ENCODE results near the gene SETD3.
A peak's percentile ranks its signal among the peaks of the same experiment; 100 is the strongest.

Gene SETD3

DNA sequence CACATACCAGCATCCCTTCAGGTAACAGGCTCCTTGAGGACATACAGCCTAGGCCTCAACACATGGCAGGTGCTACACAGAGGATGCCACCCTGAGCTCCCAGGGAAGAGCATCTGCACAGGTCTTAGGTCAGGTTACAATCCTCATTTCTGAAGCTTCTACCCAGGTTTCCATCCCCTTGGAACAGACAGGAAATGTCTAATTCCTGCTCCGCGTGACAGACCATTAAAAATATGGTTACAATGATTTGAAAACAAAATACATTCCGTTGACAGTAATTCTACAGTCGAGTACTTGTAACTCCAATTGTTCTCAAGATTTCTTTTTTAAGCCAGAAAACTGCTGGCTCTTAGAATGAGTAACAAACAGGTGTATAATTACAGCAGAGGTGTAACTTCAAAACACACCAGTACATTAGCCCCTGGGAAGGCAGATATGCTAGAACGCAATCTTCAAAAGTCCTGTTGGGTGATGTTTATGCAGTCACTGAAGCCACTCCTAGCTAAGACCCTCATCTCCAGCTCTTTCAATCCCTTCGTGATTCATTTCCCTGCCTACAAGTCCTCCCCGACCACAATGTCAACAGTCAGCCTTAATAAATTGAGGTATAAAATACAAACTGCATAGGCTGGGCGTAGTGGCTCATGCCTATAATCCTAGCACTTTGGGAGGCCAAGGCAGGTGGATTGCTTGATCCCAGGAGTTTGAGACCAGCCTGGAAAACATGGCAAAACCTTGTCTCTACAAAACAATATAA is 11.6 kb downstream of the SETD3 start:
- TF ChIP-seq CEBPB (IDR thresholded peaks at IDR 0.05): no peak
- TF ChIP-seq ZBTB7A (IDR thresholded peaks at IDR 0.05; ENCODE audit: low read depth): no peak
- TF ChIP-seq, protein P1, sequence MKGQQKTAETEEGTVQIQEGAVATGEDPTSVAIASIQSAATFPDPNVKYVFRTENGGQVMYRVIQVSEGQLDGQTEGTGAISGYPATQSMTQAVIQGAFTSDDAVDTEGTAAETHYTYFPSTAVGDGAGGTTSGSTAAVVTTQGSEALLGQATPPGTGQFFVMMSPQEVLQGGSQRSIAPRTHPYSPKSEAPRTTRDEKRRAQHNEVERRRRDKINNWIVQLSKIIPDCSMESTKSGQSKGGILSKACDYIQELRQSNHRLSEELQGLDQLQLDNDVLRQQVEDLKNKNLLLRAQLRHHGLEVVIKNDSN (IDR thresholded peaks at IDR 0.05): no peak
- no peak for TF ChIP-seq TAF1 (IDR thresholded peaks at IDR 0.05; ENCODE audit: low read depth)
- TF ChIP-seq EGR1 (IDR thresholded peaks at IDR 0.05): no peak

DNA sequence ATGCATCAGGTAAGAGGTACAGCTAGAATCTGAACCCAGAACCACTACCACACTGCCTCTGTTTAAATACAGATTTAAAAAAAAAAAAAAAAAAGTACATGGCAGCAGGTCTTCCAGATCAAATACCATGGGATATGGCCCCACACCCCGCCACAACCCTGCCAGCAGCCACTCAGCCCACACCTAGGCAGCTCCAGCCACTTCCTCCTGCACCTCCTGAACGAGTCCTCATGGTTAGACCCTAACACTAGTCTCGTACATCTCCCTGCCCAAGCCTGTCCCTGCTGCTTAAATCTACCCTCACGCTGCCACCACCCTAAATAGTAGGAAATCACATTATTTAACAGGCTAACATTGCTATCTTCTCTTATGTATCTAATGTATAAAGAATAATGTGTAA is 12.6 kb downstream of the SETD3 start:
- TF ChIP-seq TAF1 (IDR thresholded peaks at IDR 0.05; ENCODE audit: low read depth): no peak
- TF ChIP-seq EP300 (IDR thresholded peaks at IDR 0.05; ENCODE audit: borderline replicate concordance): no peak
- no peak for TF ChIP-seq CREB1 (IDR thresholded peaks at IDR 0.05; ENCODE audit: low read depth)
- TF ChIP-seq, protein P2, sequence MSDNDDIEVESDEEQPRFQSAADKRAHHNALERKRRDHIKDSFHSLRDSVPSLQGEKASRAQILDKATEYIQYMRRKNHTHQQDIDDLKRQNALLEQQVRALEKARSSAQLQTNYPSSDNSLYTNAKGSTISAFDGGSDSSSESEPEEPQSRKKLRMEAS (IDR thresholded peaks at IDR 0.05): no peak
- no peak for TF ChIP-seq FOXM1 (IDR thresholded peaks at IDR 0.05; ENCODE audit: borderline replicate concordance, low read depth)
- TF ChIP-seq EGR1 (IDR thresholded peaks at IDR 0.05): no peak
- TF ChIP-seq YY1 (IDR thresholded peaks at IDR 0.05; ENCODE audit: low read depth): no peak
- TF ChIP-seq CEBPB (IDR thresholded peaks at IDR 0.05): no peak
- TF ChIP-seq ZBTB7A (IDR thresholded peaks at IDR 0.05; ENCODE audit: low read depth): no peak
- no peak for TF ChIP-seq NFIC (IDR thresholded peaks at IDR 0.05)
- TF ChIP-seq, protein P3, sequence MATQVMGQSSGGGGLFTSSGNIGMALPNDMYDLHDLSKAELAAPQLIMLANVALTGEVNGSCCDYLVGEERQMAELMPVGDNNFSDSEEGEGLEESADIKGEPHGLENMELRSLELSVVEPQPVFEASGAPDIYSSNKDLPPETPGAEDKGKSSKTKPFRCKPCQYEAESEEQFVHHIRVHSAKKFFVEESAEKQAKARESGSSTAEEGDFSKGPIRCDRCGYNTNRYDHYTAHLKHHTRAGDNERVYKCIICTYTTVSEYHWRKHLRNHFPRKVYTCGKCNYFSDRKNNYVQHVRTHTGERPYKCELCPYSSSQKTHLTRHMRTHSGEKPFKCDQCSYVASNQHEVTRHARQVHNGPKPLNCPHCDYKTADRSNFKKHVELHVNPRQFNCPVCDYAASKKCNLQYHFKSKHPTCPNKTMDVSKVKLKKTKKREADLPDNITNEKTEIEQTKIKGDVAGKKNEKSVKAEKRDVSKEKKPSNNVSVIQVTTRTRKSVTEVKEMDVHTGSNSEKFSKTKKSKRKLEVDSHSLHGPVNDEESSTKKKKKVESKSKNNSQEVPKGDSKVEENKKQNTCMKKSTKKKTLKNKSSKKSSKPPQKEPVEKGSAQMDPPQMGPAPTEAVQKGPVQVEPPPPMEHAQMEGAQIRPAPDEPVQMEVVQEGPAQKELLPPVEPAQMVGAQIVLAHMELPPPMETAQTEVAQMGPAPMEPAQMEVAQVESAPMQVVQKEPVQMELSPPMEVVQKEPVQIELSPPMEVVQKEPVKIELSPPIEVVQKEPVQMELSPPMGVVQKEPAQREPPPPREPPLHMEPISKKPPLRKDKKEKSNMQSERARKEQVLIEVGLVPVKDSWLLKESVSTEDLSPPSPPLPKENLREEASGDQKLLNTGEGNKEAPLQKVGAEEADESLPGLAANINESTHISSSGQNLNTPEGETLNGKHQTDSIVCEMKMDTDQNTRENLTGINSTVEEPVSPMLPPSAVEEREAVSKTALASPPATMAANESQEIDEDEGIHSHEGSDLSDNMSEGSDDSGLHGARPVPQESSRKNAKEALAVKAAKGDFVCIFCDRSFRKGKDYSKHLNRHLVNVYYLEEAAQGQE (IDR thresholded peaks at IDR 0.05; ENCODE audit: low read depth): no peak
- TF ChIP-seq, protein P1 (IDR thresholded peaks at IDR 0.05): no peak
- TF ChIP-seq RAD21 (IDR thresholded peaks at IDR 0.05; ENCODE audit: low read depth): no peak
- TF ChIP-seq TCF12 (IDR thresholded peaks at IDR 0.05; ENCODE audit: low read depth): no peak
- TF ChIP-seq TEAD4 (IDR thresholded peaks at IDR 0.05): no peak

DNA sequence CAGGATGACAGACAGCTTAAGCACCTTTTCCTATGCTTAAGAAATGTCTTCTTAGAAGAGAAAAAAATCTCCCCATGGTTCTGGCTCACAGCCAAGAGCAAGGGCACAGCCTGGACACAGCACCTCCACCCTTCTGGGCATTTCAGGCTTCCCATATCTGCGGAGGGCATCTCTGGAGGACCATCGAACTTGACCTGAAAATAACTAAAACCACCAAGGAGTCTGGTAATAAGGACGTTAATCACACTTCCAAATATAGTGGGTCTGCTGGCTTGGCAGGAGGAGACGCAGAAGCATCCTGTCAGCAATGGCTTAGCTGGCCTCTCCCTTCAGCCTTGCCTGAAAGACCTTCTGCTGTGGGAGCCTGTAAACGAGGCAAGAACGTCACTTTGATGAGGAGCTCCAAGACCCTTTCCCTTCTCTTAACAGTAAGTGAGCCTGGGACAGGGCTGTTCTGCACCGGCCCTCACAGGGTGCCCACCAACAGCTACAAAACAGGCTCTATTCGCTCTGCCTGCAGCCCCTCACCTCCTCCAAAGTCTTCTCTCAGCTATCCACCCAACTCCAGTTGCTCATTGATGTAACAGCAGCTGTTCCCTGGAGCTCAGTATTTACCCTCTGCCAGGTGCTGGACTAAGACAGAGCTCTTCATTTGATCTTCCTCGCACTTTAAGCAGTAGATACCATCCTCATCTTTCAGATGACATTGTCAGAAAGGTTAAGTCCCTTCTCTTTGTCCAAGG is 13.2 kb downstream of the SETD3 start:
- TF ChIP-seq, protein P3 (IDR thresholded peaks at IDR 0.05; ENCODE audit: low read depth): no peak
- TF ChIP-seq, protein P1 (IDR thresholded peaks at IDR 0.05): no peak
- TF ChIP-seq NFIC (IDR thresholded peaks at IDR 0.05) (peak; percentile 36; the same call in 1 of the 2 replicates), EP300 (IDR thresholded peaks at IDR 0.05; ENCODE audit: borderline replicate concordance) (no peak), ZBTB7A (IDR thresholded peaks at IDR 0.05; ENCODE audit: low read depth) (no peak)

DNA sequence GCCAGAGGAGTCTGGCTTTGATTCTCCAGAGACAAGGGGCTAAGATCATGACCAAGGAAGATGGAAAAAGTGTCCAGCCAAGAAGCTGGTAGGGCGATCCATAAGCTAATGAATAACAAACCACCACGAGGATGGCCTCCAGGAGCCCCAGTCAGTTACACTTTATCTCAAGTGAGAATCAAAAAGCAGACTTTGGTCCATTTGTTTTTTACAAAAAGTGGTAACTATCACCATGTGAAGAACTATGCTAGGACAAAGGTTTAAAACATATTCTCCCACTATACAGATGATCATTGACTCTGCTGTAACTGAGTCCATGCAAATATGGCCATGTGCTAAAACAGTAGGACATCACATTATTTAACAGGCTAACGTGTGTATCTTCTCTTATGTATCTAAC is 13.9 kb downstream of the SETD3 start:
- no peak for TF ChIP-seq TEAD4 (IDR thresholded peaks at IDR 0.05)
- TF ChIP-seq EGR1 (IDR thresholded peaks at IDR 0.05): no peak
- TF ChIP-seq CREB1 (IDR thresholded peaks at IDR 0.05; ENCODE audit: low read depth): no peak
- no peak for TF ChIP-seq CEBPB (IDR thresholded peaks at IDR 0.05)
- no peak for TF ChIP-seq EP300 (IDR thresholded peaks at IDR 0.05; ENCODE audit: borderline replicate concordance)
- TF ChIP-seq YY1 (IDR thresholded peaks at IDR 0.05; ENCODE audit: low read depth): no peak
- TF ChIP-seq, protein P2 (IDR thresholded peaks at IDR 0.05): no peak
- TF ChIP-seq, protein P3 (IDR thresholded peaks at IDR 0.05; ENCODE audit: low read depth): no peak
- no peak for TF ChIP-seq RAD21 (IDR thresholded peaks at IDR 0.05; ENCODE audit: low read depth)
- TF ChIP-seq TAF1 (IDR thresholded peaks at IDR 0.05; ENCODE audit: low read depth): no peak
- TF ChIP-seq FOXM1 (IDR thresholded peaks at IDR 0.05; ENCODE audit: borderline replicate concordance, low read depth): no peak
- no peak for TF ChIP-seq NFIC (IDR thresholded peaks at IDR 0.05)
- TF ChIP-seq TCF12 (IDR thresholded peaks at IDR 0.05; ENCODE audit: low read depth): no peak
- TF ChIP-seq, protein P1 (IDR thresholded peaks at IDR 0.05): no peak
- no peak for TF ChIP-seq ZBTB7A (IDR thresholded peaks at IDR 0.05; ENCODE audit: low read depth)

Data from Ishikawa (cell line).